ENCODE data around the gene HAUS2.

The HAUS2 gene

DNA sequence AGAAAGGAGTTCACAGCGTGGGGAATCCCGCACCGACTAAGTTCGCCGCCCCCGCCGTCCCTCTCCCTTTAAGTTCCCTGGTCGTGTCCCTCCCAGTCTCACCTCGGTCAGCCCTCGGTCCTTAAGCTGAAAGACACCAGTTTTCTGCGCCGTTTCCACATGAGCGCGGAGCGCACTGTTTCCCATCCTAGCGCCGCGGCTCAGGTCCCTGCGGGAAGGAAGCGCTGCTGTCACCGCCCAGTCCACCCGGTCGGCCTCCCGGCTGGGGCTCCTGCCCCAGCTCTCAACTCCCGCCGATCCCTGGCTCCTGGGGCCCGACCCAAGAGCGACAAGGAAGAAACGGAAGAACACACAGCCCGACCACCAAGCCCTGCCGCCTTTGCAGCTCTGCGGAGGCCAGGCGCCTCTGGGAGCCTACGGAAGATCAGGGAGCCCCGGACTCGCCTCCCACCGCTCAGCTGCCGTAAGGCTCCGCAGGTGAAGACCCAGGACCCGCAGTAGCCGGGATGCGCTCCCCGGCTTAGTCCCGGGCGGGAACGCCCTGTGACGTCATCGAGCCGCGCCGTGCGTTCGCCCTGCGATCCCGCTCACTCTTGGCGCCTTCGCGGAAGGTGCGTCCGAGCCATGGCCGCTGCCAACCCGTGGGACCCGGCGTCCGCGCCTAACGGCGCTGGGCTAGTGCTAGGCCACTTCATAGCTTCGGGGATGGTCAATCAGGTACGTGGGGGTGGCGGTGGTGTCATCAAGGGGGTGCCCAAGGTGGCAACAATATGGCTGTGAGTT lies at the start of gene HAUS2, which contains the start of gene LRRC57:
HAUS2 (plus strand) TSS at position 590 of the 783 bp plus-strand sequence; CDS start at position 625, 35 bp downstream.
LRRC57 (minus strand) TSS at position 545 of the 783 bp plus-strand sequence; CDS start at position 186, 359 bp downstream.
- H4K20me1 ChIP-seq (ENCODE audit: insufficient read depth, low read length) = peaks cover 5% of the 10 kb centered on the region; the same call in 1 of the 2 replicates
- peak within 1 kb of the TSS; percentile 72 for H3K27ac ChIP-seq (ENCODE audit: low read length)
- H3K4me2 ChIP-seq (ENCODE audit: low read depth, low read length) = peak within 1 kb of the TSS; percentile 89
- 0 out of 2 replicates have a peak, but pooled peaks cover 4% of the 10 kb centered on the region for H3K36me3 ChIP-seq (replicated peaks; ENCODE audit: insufficient read depth, low read length)
- TF ChIP-seq, protein P1, sequence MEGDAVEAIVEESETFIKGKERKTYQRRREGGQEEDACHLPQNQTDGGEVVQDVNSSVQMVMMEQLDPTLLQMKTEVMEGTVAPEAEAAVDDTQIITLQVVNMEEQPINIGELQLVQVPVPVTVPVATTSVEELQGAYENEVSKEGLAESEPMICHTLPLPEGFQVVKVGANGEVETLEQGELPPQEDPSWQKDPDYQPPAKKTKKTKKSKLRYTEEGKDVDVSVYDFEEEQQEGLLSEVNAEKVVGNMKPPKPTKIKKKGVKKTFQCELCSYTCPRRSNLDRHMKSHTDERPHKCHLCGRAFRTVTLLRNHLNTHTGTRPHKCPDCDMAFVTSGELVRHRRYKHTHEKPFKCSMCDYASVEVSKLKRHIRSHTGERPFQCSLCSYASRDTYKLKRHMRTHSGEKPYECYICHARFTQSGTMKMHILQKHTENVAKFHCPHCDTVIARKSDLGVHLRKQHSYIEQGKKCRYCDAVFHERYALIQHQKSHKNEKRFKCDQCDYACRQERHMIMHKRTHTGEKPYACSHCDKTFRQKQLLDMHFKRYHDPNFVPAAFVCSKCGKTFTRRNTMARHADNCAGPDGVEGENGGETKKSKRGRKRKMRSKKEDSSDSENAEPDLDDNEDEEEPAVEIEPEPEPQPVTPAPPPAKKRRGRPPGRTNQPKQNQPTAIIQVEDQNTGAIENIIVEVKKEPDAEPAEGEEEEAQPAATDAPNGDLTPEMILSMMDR (IDR thresholded peaks at IDR 0.05; ENCODE audit: low read length) = no peak
- TF ChIP-seq EZH2 (optimal IDR thresholded peaks at IDR 0.05; ENCODE audit: low read depth, low read length) = no peak
- TF ChIP-seq EZH2phosphoT487 (IDR thresholded peaks at IDR 0.05; ENCODE audit: low read length) = no peak
- H3K9me2 ChIP-seq (replicated peaks; ENCODE audit: insufficient read depth, low read length) = no peaks in the 10 kb centered on the region
- DNase-seq = peak; percentile 93
- no peaks in the 10 kb centered on the region for H3K9me3 ChIP-seq (replicated peaks; ENCODE audit: insufficient read depth, low read length)
- no peaks in the 10 kb centered on the region for H3K27me3 ChIP-seq (replicated peaks; ENCODE audit: insufficient read depth, low read length)
- H2AFZ ChIP-seq (ENCODE audit: low read length) = peak within 1 kb of the TSS; percentile 73
- H3K9ac ChIP-seq (ENCODE audit: low read length) = peak within 1 kb of the TSS; percentile 96
- peaks cover 33% of the 10 kb centered on the region for H3K4me1 ChIP-seq (ENCODE audit: low read length)
- peaks cover 26% of the 10 kb centered on the region for H3F3A ChIP-seq (ENCODE audit: insufficient read depth, low read length)
- peak within 1 kb of the TSS; percentile 88 for H3K4me3 ChIP-seq (ENCODE audit: low read length)
- H3K79me2 ChIP-seq (ENCODE audit: low read length) = peaks cover 75% of the 10 kb centered on the region

DNA sequence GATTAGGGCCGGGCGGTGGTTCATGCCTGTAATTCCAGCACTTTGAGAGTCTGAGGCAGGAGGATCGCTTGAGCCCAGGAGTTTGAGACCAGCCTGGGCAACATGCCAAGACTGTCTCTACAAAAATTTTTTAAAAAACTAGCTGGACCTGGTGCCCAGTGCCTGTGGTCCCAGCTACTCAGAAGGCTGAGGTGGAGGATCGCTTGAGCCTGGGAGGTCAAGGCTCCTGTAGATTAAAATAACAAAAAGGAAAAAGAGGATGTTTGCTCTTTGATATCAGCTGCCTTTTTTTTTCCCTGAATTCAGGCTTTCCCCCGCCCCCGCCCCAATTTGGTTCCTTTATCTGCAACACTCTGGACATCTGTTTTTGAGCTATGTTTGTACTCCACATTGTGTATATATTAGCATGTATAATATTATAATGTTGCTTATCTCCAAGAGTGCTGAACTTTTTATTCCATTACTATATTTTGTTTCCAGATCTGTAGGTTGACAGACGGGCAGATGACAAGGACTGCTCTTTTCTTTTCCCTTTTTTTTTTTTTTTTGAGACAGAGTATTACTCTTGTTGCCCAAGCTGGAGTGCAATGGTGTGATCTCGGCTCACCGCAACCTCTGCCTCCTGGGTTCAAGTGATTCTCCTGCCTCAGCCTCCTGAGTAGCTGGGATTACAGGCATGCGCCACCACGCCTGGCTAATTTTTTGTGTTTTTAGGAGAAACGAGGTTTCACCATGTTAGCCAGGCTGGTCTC lies 48.6 kb upstream of the HAUS2 start:
- Histone ChIP-seq H3K4me2 (ENCODE audit: low read depth, low read length) (no peak overlapping the region), H3K27me3 (replicated peaks; ENCODE audit: insufficient read depth, low read length) (no peaks in the 10 kb centered on the region), H3K4me3 (ENCODE audit: low read length) (no peak overlapping the region), H3K9me3 (replicated peaks; ENCODE audit: insufficient read depth, low read length) (no peaks in the 10 kb centered on the region), H3K9me2 (replicated peaks; ENCODE audit: insufficient read depth, low read length) (no peaks in the 10 kb centered on the region), H3F3A (ENCODE audit: insufficient read depth, low read length) (no peaks in the 10 kb centered on the region), H3K79me2 (ENCODE audit: low read length) (peaks cover 39% of the 10 kb centered on the region), H3K9ac (ENCODE audit: low read length) (no peak overlapping the region), H3K36me3 (replicated peaks; ENCODE audit: insufficient read depth, low read length) (no peaks in the 10 kb centered on the region), H3K4me1 (ENCODE audit: low read length) (peaks cover 6% of the 10 kb centered on the region), H2AFZ (ENCODE audit: low read length) (no peak overlapping the region), H4K20me1 (ENCODE audit: insufficient read depth, low read length) (no peaks in the 10 kb centered on the region), H3K27ac (ENCODE audit: low read length) (no peak overlapping the region)
- no peak for TF ChIP-seq EZH2 (optimal IDR thresholded peaks at IDR 0.05; ENCODE audit: low read depth, low read length)
- TF ChIP-seq, protein P1 (IDR thresholded peaks at IDR 0.05; ENCODE audit: low read length) = no peak
- no peak for TF ChIP-seq EZH2phosphoT487 (IDR thresholded peaks at IDR 0.05; ENCODE audit: low read length)
- no peak for DNase-seq

DNA sequence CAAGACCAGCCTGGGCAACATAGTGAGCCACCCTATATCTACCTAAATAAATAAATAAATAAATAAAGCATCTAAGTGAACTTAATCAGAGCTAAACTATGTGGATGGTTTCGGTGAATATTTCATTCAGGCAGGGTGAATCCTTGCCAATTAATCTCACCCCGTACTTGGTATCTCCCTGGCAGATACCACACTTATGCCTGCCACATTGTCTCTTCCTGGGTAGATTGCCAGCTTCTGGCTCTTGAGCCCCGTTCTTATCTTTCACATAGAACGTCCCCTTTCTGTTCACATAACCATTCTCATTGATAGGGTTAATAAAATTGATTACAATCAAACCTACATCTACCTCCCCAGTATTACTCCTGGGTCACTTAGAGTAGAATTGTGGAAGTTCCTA lies 46.2 kb upstream of the HAUS2 start:
- no peaks in the 10 kb centered on the region for H3F3A ChIP-seq (ENCODE audit: insufficient read depth, low read length)

More for the DNA sequence above, 46.2 kb upstream of the HAUS2 start:
- Histone ChIP-seq H3K36me3 (replicated peaks; ENCODE audit: insufficient read depth, low read length) (no peaks in the 10 kb centered on the region), H3K9me2 (replicated peaks; ENCODE audit: insufficient read depth, low read length) (no peaks in the 10 kb centered on the region), H3K9ac (ENCODE audit: low read length) (no peak overlapping the region), H3K4me1 (ENCODE audit: low read length) (peaks cover 4% of the 10 kb centered on the region; the same call in 1 of the 2 replicates), H2AFZ (ENCODE audit: low read length) (no peak overlapping the region), H3K27me3 (replicated peaks; ENCODE audit: insufficient read depth, low read length) (no peaks in the 10 kb centered on the region), H3K4me2 (ENCODE audit: low read depth, low read length) (no peak overlapping the region), H4K20me1 (ENCODE audit: insufficient read depth, low read length) (no peaks in the 10 kb centered on the region), H3K4me3 (ENCODE audit: low read length) (no peak overlapping the region), H3K27ac (ENCODE audit: low read length) (no peak overlapping the region), H3K9me3 (replicated peaks; ENCODE audit: insufficient read depth, low read length) (no peaks in the 10 kb centered on the region), H3K79me2 (ENCODE audit: low read length) (peaks cover 24% of the 10 kb centered on the region)
- no peak for DNase-seq
- TF ChIP-seq, protein P1 (IDR thresholded peaks at IDR 0.05; ENCODE audit: low read length) = no peak
- TF ChIP-seq EZH2phosphoT487 (IDR thresholded peaks at IDR 0.05; ENCODE audit: low read length) (no peak), EZH2 (optimal IDR thresholded peaks at IDR 0.05; ENCODE audit: low read depth, low read length) (no peak)

All from MM.1S (cell line).